Measurements from ENCODE around the gene COBLL1. TPM values are rescaled to one million over a fixed set of nuclear protein-coding genes. Genes with fewer than 3 reads are reported as not detected.

COBLL1 gene
- total RNA-seq, 1 experiment from 2014 or later = 8.0 TPM

DNA sequence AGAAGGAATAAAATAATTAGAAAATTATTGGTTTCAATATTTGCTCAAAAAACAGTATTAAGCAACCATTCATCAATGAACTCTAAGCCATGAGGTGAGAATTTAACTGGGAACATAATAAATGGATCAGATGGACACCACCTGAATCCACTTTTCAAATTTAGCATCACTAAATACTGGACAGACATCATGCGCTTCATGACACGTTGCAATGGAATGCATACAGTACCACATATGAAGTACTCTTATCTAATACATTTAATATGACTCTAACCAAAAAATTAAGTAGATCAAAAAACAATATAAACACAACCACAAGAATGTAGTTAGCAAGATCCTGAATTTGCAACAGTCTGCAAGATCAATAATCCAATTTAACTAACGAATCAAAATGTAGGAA, 76.6 kb downstream of the COBLL1 start:
- Histone ChIP-seq H2AFZ (no peak overlapping the region), H3K9me3 (ENCODE audit: insufficient read depth, low read depth) (no peaks in the 10 kb centered on the region), H3K27ac (no peak overlapping the region), H3K4me3 (no peak overlapping the region), H3K79me2 (ENCODE audit: low read depth) (no peaks in the 10 kb centered on the region), H3K9me2 (ENCODE audit: insufficient read depth) (no peaks in the 10 kb centered on the region), H3K4me1 (replicated peaks; ENCODE audit: insufficient read depth) (no peaks in the 10 kb centered on the region), H3K4me2 (no peak overlapping the region), H3K36me3 (ENCODE audit: low read depth) (no peaks in the 10 kb centered on the region), H4K20me1 (ENCODE audit: insufficient read depth) (no peaks in the 10 kb centered on the region), H3K27me3 (ENCODE audit: insufficient read depth, low read depth) (no peaks in the 10 kb centered on the region), H3F3A (ENCODE audit: insufficient read depth, low read depth) (no peaks in the 10 kb centered on the region)
- no peak for TF ChIP-seq CTCF (conservative IDR thresholded peaks at IDR 0.05)
- POLR2A ChIA-PET (ENCODE audit: unreplicated experiment) = no interaction called here
- CTCF ChIA-PET = no interaction called here
- intact Hi-C loops (cut with micrococcal nuclease; ENCODE audit: unreplicated experiment) = no loop called here
- BruUV-seq (replicated peaks) = no TSS peak
- no peak for DNase-seq

- ChIA-PET POLR2A (ENCODE audit: unreplicated experiment) (no interaction called here), CTCF (no interaction called here)
- Histone ChIP-seq H3K9me3 (ENCODE audit: insufficient read depth, low read depth) (no peaks in the 10 kb centered on the region), H3F3A (ENCODE audit: insufficient read depth, low read depth) (no peaks in the 10 kb centered on the region), H3K4me3 (no peak overlapping the region), H3K27me3 (ENCODE audit: insufficient read depth, low read depth) (no peaks in the 10 kb centered on the region), H3K79me2 (ENCODE audit: low read depth) (no peaks in the 10 kb centered on the region), H3K4me2 (no peak overlapping the region), H3K9me2 (ENCODE audit: insufficient read depth) (no peaks in the 10 kb centered on the region), H3K36me3 (ENCODE audit: low read depth) (no peaks in the 10 kb centered on the region), H4K20me1 (ENCODE audit: insufficient read depth) (no peaks in the 10 kb centered on the region), H2AFZ (no peak overlapping the region), H3K27ac (no peak overlapping the region), H3K4me1 (replicated peaks; ENCODE audit: insufficient read depth) (no peaks in the 10 kb centered on the region)
- intact Hi-C loops (cut with micrococcal nuclease; ENCODE audit: unreplicated experiment) = no loop called here
- TF ChIP-seq EZH2 (IDR thresholded peaks at IDR 0.05; ENCODE audit: low read depth) (no peak), CTCF (conservative IDR thresholded peaks at IDR 0.05) (no peak)
- DNase-seq = no peak
- no TSS peak for BruUV-seq (replicated peaks)
These were observed 77.1 kb downstream of the COBLL1 start for GRCh38 chr2:164764474-164764873.

DNA sequence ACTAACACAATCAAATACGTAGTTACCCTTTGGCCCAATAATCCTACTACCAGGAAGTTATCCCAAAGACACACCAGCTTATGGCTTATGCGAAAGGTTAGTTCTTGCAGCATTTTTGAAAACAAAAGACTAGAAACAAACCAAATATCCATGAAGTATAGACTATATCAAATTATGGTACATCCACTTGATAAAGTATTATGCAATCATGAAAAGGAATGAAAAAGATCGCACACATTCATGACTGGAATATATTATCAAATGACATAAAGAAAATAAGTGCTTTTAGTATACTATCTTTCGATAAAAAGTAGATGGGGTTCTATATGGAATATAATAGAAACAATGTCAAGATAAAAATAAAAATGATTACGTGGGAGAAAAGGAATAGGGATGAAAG, 78.2 kb downstream of the COBLL1 start:
- no peak overlapping the region for H3K27ac ChIP-seq
- POLR2A ChIA-PET (ENCODE audit: unreplicated experiment) = no interaction called here
- H3K4me3 ChIP-seq = no peak overlapping the region
- CTCF ChIA-PET = no interaction called here
- H3K9me3 ChIP-seq (ENCODE audit: insufficient read depth, low read depth) = no peaks in the 10 kb centered on the region
- no peak for DNase-seq
- no peaks in the 10 kb centered on the region for H3K36me3 ChIP-seq (ENCODE audit: low read depth)
- no TSS peak for BruUV-seq (replicated peaks)
- intact Hi-C loops (cut with micrococcal nuclease; ENCODE audit: unreplicated experiment) = no loop called here
- H3K9me2 ChIP-seq (ENCODE audit: insufficient read depth) = no peaks in the 10 kb centered on the region
- H2AFZ ChIP-seq = no peak overlapping the region
- TF ChIP-seq EZH2 (IDR thresholded peaks at IDR 0.05; ENCODE audit: low read depth) (no peak), CTCF (conservative IDR thresholded peaks at IDR 0.05) (no peak)
- no peak overlapping the region for H3K4me2 ChIP-seq
- no peaks in the 10 kb centered on the region for H3K79me2 ChIP-seq (ENCODE audit: low read depth)
- no peaks in the 10 kb centered on the region for H4K20me1 ChIP-seq (ENCODE audit: insufficient read depth)
- H3K4me1 ChIP-seq (replicated peaks; ENCODE audit: insufficient read depth) = no peaks in the 10 kb centered on the region
- no peaks in the 10 kb centered on the region for H3K27me3 ChIP-seq (ENCODE audit: insufficient read depth, low read depth)
- H3F3A ChIP-seq (ENCODE audit: insufficient read depth, low read depth) = no peaks in the 10 kb centered on the region
